A673 (cell line): ENCODE data around the gene PSMG3. TPM values are rescaled to one million over a fixed set of nuclear protein-coding genes. Genes with fewer than 3 reads are reported as not detected.

Experiments used
- BruUV-seq: library from RNA; stranded (reverse); fragments of 400-500 nt; replicated peaks from 2 replicates; lab custom pipeline; 2021; lab: Mats Ljungman, UMichigan
- CTCF ChIA-PET: fragments of 300-600 bp; sonication (Branson Sonifier 250); formaldehyde crosslinking; loops from one replicate; lab custom pipeline; 2022; ENCODE audit warnings: antibody characterized with exemption; lab: Charles Lee
- POLR2A ChIA-PET: fragments of 300-600 bp; sonication (Branson Sonifier 250); formaldehyde crosslinking; loops from one replicate; lab custom pipeline; 2022; ENCODE audit warnings: antibody characterized with exemption; ENCODE audit not compliant: low non-redundant PET; lab: Charles Lee
- DNase-seq: peaks from one replicate; pipeline ENCODE4 v3.0.0-alpha.2; 2015; ENCODE audit warnings: low spot score
- H3K27ac ChIP-seq: fragments of 200-600 bp; sonication (generic); 2 replicates; pipeline ENCODE4 v1.5.1; 2016; ENCODE audit warnings: mixed run types, low read depth, mild to moderate bottlenecking, mixed read lengths, antibody characterized with exemption, low read length; ENCODE audit not compliant: poor library complexity, severe bottlenecking
- H3K27me3 ChIP-seq: fragments of 200-600 bp; sonication (generic); replicated peaks from 2 replicates; pipeline ENCODE4 v1.6.1; 2017; ENCODE audit warnings: mixed run types, low read depth, mild to moderate bottlenecking, mixed read lengths, antibody characterized with exemption, low read length; ENCODE audit not compliant: insufficient read depth, poor library complexity
- H3K36me3 ChIP-seq: fragments of 200-600 bp; sonication (generic); 2 replicates; pipeline ENCODE4 v1.6.1; 2016; ENCODE audit warnings: mixed run types, mild to moderate bottlenecking, mixed read lengths, antibody characterized with exemption, low read length; ENCODE audit not compliant: insufficient read depth, poor library complexity, severe bottlenecking
- H3K4me1 ChIP-seq: fragments of 200-600 bp; sonication (generic); 2 replicates; pipeline ENCODE4 v1.6.1; 2017; ENCODE audit warnings: mixed run types, mild to moderate bottlenecking, mixed read lengths, antibody characterized with exemption, low read length; ENCODE audit not compliant: insufficient read depth, poor library complexity, severe bottlenecking
- H3K4me3 ChIP-seq: fragments of 200-600 bp; sonication (generic); 2 replicates; pipeline ENCODE4 v1.5.1; 2016; ENCODE audit warnings: low read depth, mixed run types, mild to moderate bottlenecking, mixed read lengths, low read length; ENCODE audit not compliant: poor library complexity, severe bottlenecking
- H3K9me3 ChIP-seq: fragments of 200-600 bp; sonication (generic); 2 replicates; pipeline ENCODE4 v1.6.1; 2016; ENCODE audit warnings: mixed run types, low read depth, mild to moderate bottlenecking, mixed read lengths, antibody characterized with exemption, low read length; ENCODE audit not compliant: poor library complexity, severe bottlenecking
- CTCF ChIP-seq: fragments of 300-800, 200-600 bp; sonication (generic); conservative IDR thresholded peaks from 2 replicates; pipeline ENCODE4 v1.5.1; 2017; ENCODE audit warnings: low read depth, mild to moderate bottlenecking, antibody characterized with exemption, low read length, moderate library complexity, mixed read lengths
- EZH2 ChIP-seq: fragments of 200-600 bp; sonication (generic); IDR thresholded peaks from 2 replicates; pipeline ENCODE4 v1.6.1; 2017; ENCODE audit warnings: borderline replicate concordance, low read depth, mild to moderate bottlenecking, mixed read lengths, antibody characterized with exemption, low read length; ENCODE audit not compliant: poor library complexity, severe bottlenecking
- intact Hi-C: fragments of 100-400 bp; cut with micrococcal nuclease; formaldehyde crosslinking; loops from one replicate; pipeline ENCODE4 v1.10.0; 2022; ENCODE audit not compliant: unreplicated experiment
- total RNA-seq: library from RNA; stranded (reverse); gene quantifications from 2 replicates; pipeline ENCODE4 v1.2.3, GENCODE V29; 2021

Gene PSMG3
- total RNA-seq, 1 experiment from 2014 or later: 54.9 TPM

GRCh38 chr7:1599640-1600395 is 30.0 kb upstream of the PSMG3 start:
- Histone ChIP-seq H3K36me3 (no peaks in the 10 kb centered on the region), H3K27ac (no peak overlapping the region), H3K4me1 (no peaks in the 10 kb centered on the region), H3K27me3 (no peaks in the 10 kb centered on the region), H3K9me3 (no peaks in the 10 kb centered on the region), H3K4me3 (no peak overlapping the region)
- BruUV-seq: no TSS peak
- ChIA-PET CTCF (no interaction called here), POLR2A (no interaction called here)
- no peak for DNase-seq
- intact Hi-C loops: no loop called here
- no peak for TF ChIP-seq CTCF
- no peak for TF ChIP-seq EZH2

GRCh38 chr7:1598961-1599639 is 29.3 kb upstream of the PSMG3 start:
- BruUV-seq: no TSS peak
- no peaks in the 10 kb centered on the region for H3K27me3 ChIP-seq
- H3K4me1 ChIP-seq: no peaks in the 10 kb centered on the region
- TF ChIP-seq EZH2 (no peak), CTCF (no peak)
- intact Hi-C loops: no loop called here
- H3K9me3 ChIP-seq: no peaks in the 10 kb centered on the region
- no peak overlapping the region for H3K27ac ChIP-seq
- no peaks in the 10 kb centered on the region for H3K36me3 ChIP-seq
- ChIA-PET CTCF (no interaction called here), POLR2A (no interaction called here)
- no peak for DNase-seq
- H3K4me3 ChIP-seq: no peak overlapping the region

GRCh38 chr7:1598286-1598685 is 28.5 kb upstream of the PSMG3 start:
- Histone ChIP-seq H3K4me3 (no peak overlapping the region), H3K4me1 (no peaks in the 10 kb centered on the region), H3K36me3 (no peaks in the 10 kb centered on the region), H3K27me3 (peaks cover 1% of the 10 kb centered on the region), H3K9me3 (no peaks in the 10 kb centered on the region), H3K27ac (no peak overlapping the region)
- intact Hi-C loops: no loop called here
- POLR2A ChIA-PET: interaction anchor here (0.6 kb wide), 1 partner anchor 983 kb away, joined by 7 read pairs; no protein-coding TSS in a partner anchor
- TF ChIP-seq CTCF: no peak
- TF ChIP-seq EZH2: no peak
- no TSS peak for BruUV-seq
- DNase-seq: no peak
- CTCF ChIA-PET: no interaction called here
